A549 (cell line): ENCODE results near the gene PDZD4.

ENCODE experiments used
- MYC ChIP-seq: IDR thresholded peaks from 2 replicates; pipeline ENCODE4 v1.6.1; 2012; ENCODE audit warnings: mild to moderate bottlenecking, inconsistent platforms, low read length, improper control_type of control experiment, borderline replicate concordance
- ZFP36 ChIP-seq: fragments of 450-650 bp; IDR thresholded peaks from 2 replicates; pipeline ENCODE4 v1.6.1; 2014; ENCODE audit warnings: borderline replicate concordance; ENCODE audit not compliant: partially characterized antibody
- TF ChIP-seq, protein P1 (sequence below): fragments of >200 bp; sonication (Bioruptor Twin); formaldehyde crosslinking; IDR thresholded peaks from 3 replicates; pipeline ENCODE4 v1.5.1; 2016
- TF ChIP-seq, protein P2 (sequence below): fragments of 250-450 bp; sonication (Bioruptor Pico); IDR thresholded peaks from 2 replicates; pipeline ENCODE4 v1.5.0; 2021; ENCODE audit warnings: mild to moderate bottlenecking, moderate library complexity, borderline replicate concordance

DNA sequence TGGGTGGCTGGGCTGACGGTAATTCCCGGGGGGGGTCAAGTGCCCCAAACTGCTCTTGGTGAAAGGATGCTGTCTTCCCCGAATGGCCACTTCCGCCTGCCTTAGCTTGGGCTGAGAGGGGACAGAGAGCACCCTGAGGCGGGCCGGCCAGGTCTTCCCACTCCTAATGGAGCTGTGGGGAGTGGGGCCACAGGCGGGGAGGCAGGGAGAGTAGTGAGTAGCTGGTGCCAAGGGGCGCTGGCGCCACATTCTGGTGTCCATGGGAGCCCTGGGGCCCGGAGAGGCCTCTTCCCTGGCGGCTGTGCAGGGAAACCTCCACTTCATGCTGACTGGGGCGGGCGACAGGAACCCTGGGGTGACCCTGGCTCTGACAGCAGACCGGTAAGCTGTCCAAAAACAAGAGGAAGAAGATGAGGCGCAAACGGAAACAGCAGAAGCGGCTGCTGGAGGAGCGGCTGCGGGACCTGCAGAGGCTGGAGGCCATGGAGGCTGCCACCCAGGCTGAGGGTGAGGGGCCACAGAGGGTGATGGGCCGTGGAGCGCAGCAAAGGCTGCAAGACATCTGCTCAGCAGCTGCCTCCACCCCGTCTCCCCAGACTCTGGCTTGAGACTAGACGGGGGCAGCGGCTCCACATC lies 46.8 kb downstream of the PDZD4 start:
- TF ChIP-seq, protein P1, sequence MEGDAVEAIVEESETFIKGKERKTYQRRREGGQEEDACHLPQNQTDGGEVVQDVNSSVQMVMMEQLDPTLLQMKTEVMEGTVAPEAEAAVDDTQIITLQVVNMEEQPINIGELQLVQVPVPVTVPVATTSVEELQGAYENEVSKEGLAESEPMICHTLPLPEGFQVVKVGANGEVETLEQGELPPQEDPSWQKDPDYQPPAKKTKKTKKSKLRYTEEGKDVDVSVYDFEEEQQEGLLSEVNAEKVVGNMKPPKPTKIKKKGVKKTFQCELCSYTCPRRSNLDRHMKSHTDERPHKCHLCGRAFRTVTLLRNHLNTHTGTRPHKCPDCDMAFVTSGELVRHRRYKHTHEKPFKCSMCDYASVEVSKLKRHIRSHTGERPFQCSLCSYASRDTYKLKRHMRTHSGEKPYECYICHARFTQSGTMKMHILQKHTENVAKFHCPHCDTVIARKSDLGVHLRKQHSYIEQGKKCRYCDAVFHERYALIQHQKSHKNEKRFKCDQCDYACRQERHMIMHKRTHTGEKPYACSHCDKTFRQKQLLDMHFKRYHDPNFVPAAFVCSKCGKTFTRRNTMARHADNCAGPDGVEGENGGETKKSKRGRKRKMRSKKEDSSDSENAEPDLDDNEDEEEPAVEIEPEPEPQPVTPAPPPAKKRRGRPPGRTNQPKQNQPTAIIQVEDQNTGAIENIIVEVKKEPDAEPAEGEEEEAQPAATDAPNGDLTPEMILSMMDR = no peak
- TF ChIP-seq MYC (no peak), ZFP36 (no peak)
- TF ChIP-seq, protein P2, sequence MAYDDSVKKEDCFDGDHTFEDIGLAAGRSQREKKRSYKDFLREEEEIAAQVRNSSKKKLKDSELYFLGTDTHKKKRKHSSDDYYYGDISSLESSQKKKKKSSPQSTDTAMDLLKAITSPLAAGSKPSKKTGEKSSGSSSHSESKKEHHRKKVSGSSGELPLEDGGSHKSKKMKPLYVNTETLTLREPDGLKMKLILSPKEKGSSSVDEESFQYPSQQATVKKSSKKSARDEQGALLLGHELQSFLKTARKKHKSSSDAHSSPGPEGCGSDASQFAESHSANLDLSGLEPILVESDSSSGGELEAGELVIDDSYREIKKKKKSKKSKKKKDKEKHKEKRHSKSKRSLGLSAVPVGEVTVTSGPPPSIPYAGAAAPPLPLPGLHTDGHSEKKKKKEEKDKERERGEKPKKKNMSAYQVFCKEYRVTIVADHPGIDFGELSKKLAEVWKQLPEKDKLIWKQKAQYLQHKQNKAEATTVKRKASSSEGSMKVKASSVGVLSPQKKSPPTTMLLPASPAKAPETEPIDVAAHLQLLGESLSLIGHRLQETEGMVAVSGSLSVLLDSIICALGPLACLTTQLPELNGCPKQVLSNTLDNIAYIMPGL (CRISPR knock-in tag) = no peak
